Measurements from ENCODE around the gene TEAD4. TPM values are rescaled to one million over a fixed set of nuclear protein-coding genes. Genes with fewer than 3 reads are reported as not detected.

TEAD4 gene
- total RNA-seq, 1 experiment from 2014 or later = 127 TPM

DNA sequence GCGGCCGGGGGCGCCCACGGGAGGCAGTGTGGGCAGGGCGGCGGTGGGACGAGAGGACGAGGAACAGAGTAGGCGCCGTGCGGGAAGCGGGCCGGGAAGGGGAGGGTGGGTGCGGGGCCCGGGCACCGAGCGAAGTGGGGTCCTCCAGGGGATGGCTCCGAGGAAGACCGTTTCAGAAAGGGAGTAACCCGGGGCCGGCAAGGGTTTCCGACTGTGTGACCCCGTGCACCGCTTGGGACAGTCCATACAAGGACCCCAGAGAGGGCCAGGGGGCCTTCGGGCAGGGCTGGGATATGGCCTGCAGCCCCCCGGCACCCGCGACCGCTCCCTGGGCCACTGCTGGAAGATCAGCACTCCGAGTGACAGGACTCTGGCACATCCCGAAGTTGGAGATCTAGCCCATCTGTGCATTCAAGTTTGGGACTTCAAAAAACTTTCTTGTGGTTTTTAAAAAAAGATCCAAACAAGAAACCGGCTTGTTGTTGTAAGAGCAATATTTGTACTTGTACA, 118.4 kb downstream of the TEAD4 start:
- Mint-ChIP-seq H3K4me1 (peaks cover 18 to 20% of the 10 kb centered on the region in 2 experiments), H3K27me3 (ENCODE audit: low read depth) (peaks cover 31% of the 10 kb centered on the region), H3K4me3 (peak overlapping the region; percentile 72 to 81), H3K9me3 (peaks cover 3% of the 10 kb centered on the region in 2 experiments; a peak in 2 of 5 replicates), H3K27ac (no peak overlapping the region), H3K36me3 (ENCODE audit: insufficient read depth in 1 of 3, low read depth in 3 of 3) (peaks cover 6 to 8% (median 8%) of the 10 kb centered on the region in 3 experiments)
- H3K4me2 ChIP-seq (ENCODE audit: insufficient read depth, insufficient read length, low read length) = peak overlapping the region; percentile 73
- H3K23ac ChIP-seq (ENCODE audit: insufficient read length, low read depth, low read length) = no peak overlapping the region
- H2BK15ac ChIP-seq (ENCODE audit: low read depth, low read length) = no peak overlapping the region
- TF ChIP-seq, protein P1, sequence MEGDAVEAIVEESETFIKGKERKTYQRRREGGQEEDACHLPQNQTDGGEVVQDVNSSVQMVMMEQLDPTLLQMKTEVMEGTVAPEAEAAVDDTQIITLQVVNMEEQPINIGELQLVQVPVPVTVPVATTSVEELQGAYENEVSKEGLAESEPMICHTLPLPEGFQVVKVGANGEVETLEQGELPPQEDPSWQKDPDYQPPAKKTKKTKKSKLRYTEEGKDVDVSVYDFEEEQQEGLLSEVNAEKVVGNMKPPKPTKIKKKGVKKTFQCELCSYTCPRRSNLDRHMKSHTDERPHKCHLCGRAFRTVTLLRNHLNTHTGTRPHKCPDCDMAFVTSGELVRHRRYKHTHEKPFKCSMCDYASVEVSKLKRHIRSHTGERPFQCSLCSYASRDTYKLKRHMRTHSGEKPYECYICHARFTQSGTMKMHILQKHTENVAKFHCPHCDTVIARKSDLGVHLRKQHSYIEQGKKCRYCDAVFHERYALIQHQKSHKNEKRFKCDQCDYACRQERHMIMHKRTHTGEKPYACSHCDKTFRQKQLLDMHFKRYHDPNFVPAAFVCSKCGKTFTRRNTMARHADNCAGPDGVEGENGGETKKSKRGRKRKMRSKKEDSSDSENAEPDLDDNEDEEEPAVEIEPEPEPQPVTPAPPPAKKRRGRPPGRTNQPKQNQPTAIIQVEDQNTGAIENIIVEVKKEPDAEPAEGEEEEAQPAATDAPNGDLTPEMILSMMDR (conservative IDR thresholded peaks at IDR 0.05) = no peak
- no peaks in the 10 kb centered on the region for H3K4me1 ChIP-seq (ENCODE audit: insufficient read depth, low read length)
- H3K18ac ChIP-seq (ENCODE audit: insufficient read length, low read depth, low read length) = no peak overlapping the region
- no peak overlapping the region for H2BK120ac ChIP-seq (ENCODE audit: low read depth, low read length, poor library complexity, severe bottlenecking)
- DNase-seq = peak; percentile 39
- no peak overlapping the region for H3K56ac ChIP-seq (ENCODE audit: insufficient read length, low read depth, low read length)
- WGBS (ENCODE audit: extremely low coverage, insufficient read length, low lambda C conversion rate) = no CpG with 5 or more reads among the region's 32 CpGs
- no peak overlapping the region for H3K27ac ChIP-seq (ENCODE audit: insufficient read length, low read depth, low read length)
- H3K9ac ChIP-seq (ENCODE audit: extremely low read depth, insufficient read length, low read length) = no peak overlapping the region
- no peak overlapping the region for H2BK5ac ChIP-seq (ENCODE audit: insufficient read length, low read length)
- peaks cover 4% of the 10 kb centered on the region for H3K23me2 ChIP-seq (ENCODE audit: insufficient read length, low read depth, low read length, poor library complexity, severe bottlenecking)
- no peak overlapping the region for H4K5ac ChIP-seq (ENCODE audit: insufficient read length, low read depth, low read length)
- no peak overlapping the region for H3K14ac ChIP-seq (ENCODE audit: insufficient read depth, low read length)
- no peak overlapping the region for H3T11ph ChIP-seq (ENCODE audit: low read length)
- no peaks in the 10 kb centered on the region for H3K79me2 ChIP-seq (ENCODE audit: insufficient read depth, low read length)
- no peaks in the 10 kb centered on the region for H3K79me1 ChIP-seq (ENCODE audit: insufficient read depth, low read depth, low read length, poor library complexity, severe bottlenecking)
- no peak overlapping the region for H2BK20ac ChIP-seq (ENCODE audit: low read depth, low read length, poor library complexity, severe bottlenecking)
- H4K91ac ChIP-seq (ENCODE audit: insufficient read length, low read depth, low read length) = no peak overlapping the region
- H4K8ac ChIP-seq (replicated peaks; ENCODE audit: insufficient read length, low read depth, low read length) = no peak overlapping the region
- H3K9me3 ChIP-seq (ENCODE audit: control insufficient read depth, low read depth, low read length) = no peaks in the 10 kb centered on the region
- no peak overlapping the region for H2AK5ac ChIP-seq (ENCODE audit: insufficient read length, low read length)
- no peaks in the 10 kb centered on the region for H4K20me1 ChIP-seq (ENCODE audit: control insufficient read depth, insufficient read depth, insufficient read length)
- no peak overlapping the region for H2BK12ac ChIP-seq (ENCODE audit: insufficient read length, low read depth, low read length)
- no peaks in the 10 kb centered on the region; the same call in 1 of the 2 replicates for H3K27me3 ChIP-seq (ENCODE audit: insufficient read depth, low read length)
- H2AFZ ChIP-seq (ENCODE audit: low read length) = no peak overlapping the region
- H3K4ac ChIP-seq (ENCODE audit: low read depth, low read length) = no peak overlapping the region
